ENCODE results near the gene MINDY4. TPM values are rescaled to one million over a fixed set of nuclear protein-coding genes. Genes with fewer than 3 reads are reported as not detected.

The MINDY4 gene
- total RNA-seq (2022) (2.0 and 2.1 TPM in 2 replicates), Bru-seq, nascent RNA (percentile 47 among the genes with signal in this experiment), BruChase-seq, experiment 1, labeled RNA remaining after a 2-hour chase (percentile 65 among the genes with signal in this experiment), BruChase-seq, experiment 2, labeled RNA remaining after a 6-hour chase (percentile 54 among the genes with signal in this experiment)
- long read RNA-seq, partial matches to known transcripts, result 0 of 2 reads
- long read RNA-seq, other reads (novel, unspliced or antisense), result 2 of 2 reads

- H3K9me3 ChIP-seq, result no peaks in the 10 kb centered on the region
- Mint-ChIP-seq H3K27me3 (ENCODE audit: insufficient read depth, unreplicated experiment) (no peaks in the 10 kb centered on the region), H3K9me3 (ENCODE audit: unreplicated experiment) (no peaks in the 10 kb centered on the region), H3K27ac (ENCODE audit: unreplicated experiment) (peak within 1 kb of the TSS; percentile 49), H3K36me3 (ENCODE audit: insufficient read depth, unreplicated experiment) (no peaks in the 10 kb centered on the region), H3K4me1 (ENCODE audit: low read depth, unreplicated experiment) (peaks cover 6% of the 10 kb centered on the region), H3K4me3 (ENCODE audit: unreplicated experiment) (peak within 1 kb of the TSS; percentile 78)
- no TSS peak for BruUV-seq (replicated peaks)
- TF ChIP-seq CTCF (IDR thresholded peaks at IDR 0.05; ENCODE audit: insufficient read depth in 1 of 2, low read depth in 1 of 2, low read length in 1 of 2, severe bottlenecking in 1 of 2, unreplicated experiment in 1 of 2), result no peak
- H3K4me3 ChIP-seq (ENCODE audit: low read depth, low read length), result peak within 1 kb of the TSS; percentile 67
- H3K36me3 ChIP-seq (ENCODE audit: control insufficient read depth, insufficient read depth, low read length), result no peaks in the 10 kb centered on the region
- ChIA-PET POLR2A (no interaction called here), CTCF (interaction anchor here (0.6 kb wide), 1 partner anchor 1738 kb away, joined by 3 read pairs; no protein-coding TSS in a partner anchor)
- H3K27me3 ChIP-seq (replicated peaks; ENCODE audit: control insufficient read depth, insufficient read depth, low read length), result no peaks in the 10 kb centered on the region
- intact Hi-C loops (cut with micrococcal nuclease; ENCODE audit: unreplicated experiment), result loop anchor here (2.0 to 10.0 kb wide), 2 partner anchors 23 to 377 kb away; no protein-coding TSS in a partner anchor
- H3K4me1 ChIP-seq, result peaks cover 6% of the 10 kb centered on the region
- peak; percentile 73 to 77 for DNase-seq
Measured at GRCh38 chr7:30771174-30771879, at the start of gene MINDY4. Gene MINDY4 (plus strand): TSS chr7:30771417. CDS start chr7:30771494, 77 bp downstream.

DNA sequence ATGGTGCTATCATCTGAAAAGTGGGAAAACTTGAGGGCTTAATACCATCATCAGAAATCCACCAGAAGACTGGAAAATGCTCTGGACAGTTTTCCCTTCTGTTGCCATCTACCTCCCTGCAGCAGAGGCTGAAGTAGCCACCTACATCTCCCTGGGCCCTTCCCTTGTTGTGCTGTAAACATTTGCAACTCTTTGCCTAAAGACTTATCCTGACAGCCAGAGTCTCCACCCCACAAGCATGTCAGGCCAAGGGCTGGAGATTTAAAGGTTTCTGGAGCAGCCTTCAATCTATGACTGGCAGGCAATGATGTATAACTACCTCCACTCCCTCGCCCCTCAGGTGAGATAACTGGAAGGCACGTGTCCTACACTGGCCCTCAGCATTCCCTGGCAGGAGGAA, 49.0 kb upstream of the MINDY4 start:
- no peak for TF ChIP-seq CTCF (IDR thresholded peaks at IDR 0.05; ENCODE audit: insufficient read depth in 1 of 2, low read depth in 1 of 2, low read length in 1 of 2, severe bottlenecking in 1 of 2, unreplicated experiment in 1 of 2)
- H3K4me3 ChIP-seq (ENCODE audit: low read depth, low read length), result no peak overlapping the region
- H3K27me3 ChIP-seq (replicated peaks; ENCODE audit: control insufficient read depth, insufficient read depth, low read length), result no peaks in the 10 kb centered on the region
- peaks cover 10% of the 10 kb centered on the region; the same call in 1 of the 2 replicates for H3K9me3 ChIP-seq
- H3K4me3 Mint-ChIP-seq (ENCODE audit: unreplicated experiment), result no peak overlapping the region
- intact Hi-C loops (cut with micrococcal nuclease; ENCODE audit: unreplicated experiment), result no loop called here
- BruUV-seq (replicated peaks), result no TSS peak
- H3K4me1 ChIP-seq, result peaks cover 8% of the 10 kb centered on the region
- POLR2A ChIA-PET, result no interaction called here
- CTCF ChIA-PET, result no interaction called here
- no peak for DNase-seq
- H3K27ac Mint-ChIP-seq (ENCODE audit: unreplicated experiment), result no peak overlapping the region
- no peaks in the 10 kb centered on the region for H3K27me3 Mint-ChIP-seq (ENCODE audit: insufficient read depth, unreplicated experiment)
- peaks cover 5% of the 10 kb centered on the region for H3K4me1 Mint-ChIP-seq (ENCODE audit: low read depth, unreplicated experiment)
- H3K36me3 Mint-ChIP-seq (ENCODE audit: insufficient read depth, unreplicated experiment), result no peaks in the 10 kb centered on the region
- H3K36me3 ChIP-seq (ENCODE audit: control insufficient read depth, insufficient read depth, low read length), result no peaks in the 10 kb centered on the region
- peaks cover 41% of the 10 kb centered on the region for H3K9me3 Mint-ChIP-seq (ENCODE audit: unreplicated experiment)

- H3K27me3 ChIP-seq (replicated peaks; ENCODE audit: control insufficient read depth, insufficient read depth, low read length), result no peaks in the 10 kb centered on the region
Measured at GRCh38 chr7:30722671-30723070, 48.5 kb upstream of the MINDY4 start.

More at GRCh38 chr7:30722671-30723070, 48.5 kb upstream of the MINDY4 start:
- peaks cover 13% of the 10 kb centered on the region for H3K4me1 ChIP-seq
- H3K4me3 ChIP-seq (ENCODE audit: low read depth, low read length), result no peak overlapping the region
- intact Hi-C loops (cut with micrococcal nuclease; ENCODE audit: unreplicated experiment), result no loop called here
- BruUV-seq (replicated peaks), result no TSS peak
- DNase-seq, result no peak
- H3K9me3 ChIP-seq, result peaks cover 7% of the 10 kb centered on the region; the same call in 1 of the 2 replicates
- Mint-ChIP-seq H3K9me3 (ENCODE audit: unreplicated experiment) (peaks cover 36% of the 10 kb centered on the region), H3K27me3 (ENCODE audit: insufficient read depth, unreplicated experiment) (no peaks in the 10 kb centered on the region), H3K36me3 (ENCODE audit: insufficient read depth, unreplicated experiment) (no peaks in the 10 kb centered on the region), H3K4me1 (ENCODE audit: low read depth, unreplicated experiment) (peaks cover 10% of the 10 kb centered on the region), H3K4me3 (ENCODE audit: unreplicated experiment) (no peak overlapping the region), H3K27ac (ENCODE audit: unreplicated experiment) (no peak overlapping the region)
- no peaks in the 10 kb centered on the region for H3K36me3 ChIP-seq (ENCODE audit: control insufficient read depth, insufficient read depth, low read length)
- ChIA-PET CTCF (no interaction called here), POLR2A (no interaction called here)
- no peak for TF ChIP-seq CTCF (IDR thresholded peaks at IDR 0.05; ENCODE audit: insufficient read depth in 1 of 2, low read depth in 1 of 2, low read length in 1 of 2, severe bottlenecking in 1 of 2, unreplicated experiment in 1 of 2)
